ENCODE measurements around the gene SOX9.

GRCh38 chr17:72142614-72143013, 21.8 kb downstream of the SOX9 start:
- TF ChIP-seq, protein P1, sequence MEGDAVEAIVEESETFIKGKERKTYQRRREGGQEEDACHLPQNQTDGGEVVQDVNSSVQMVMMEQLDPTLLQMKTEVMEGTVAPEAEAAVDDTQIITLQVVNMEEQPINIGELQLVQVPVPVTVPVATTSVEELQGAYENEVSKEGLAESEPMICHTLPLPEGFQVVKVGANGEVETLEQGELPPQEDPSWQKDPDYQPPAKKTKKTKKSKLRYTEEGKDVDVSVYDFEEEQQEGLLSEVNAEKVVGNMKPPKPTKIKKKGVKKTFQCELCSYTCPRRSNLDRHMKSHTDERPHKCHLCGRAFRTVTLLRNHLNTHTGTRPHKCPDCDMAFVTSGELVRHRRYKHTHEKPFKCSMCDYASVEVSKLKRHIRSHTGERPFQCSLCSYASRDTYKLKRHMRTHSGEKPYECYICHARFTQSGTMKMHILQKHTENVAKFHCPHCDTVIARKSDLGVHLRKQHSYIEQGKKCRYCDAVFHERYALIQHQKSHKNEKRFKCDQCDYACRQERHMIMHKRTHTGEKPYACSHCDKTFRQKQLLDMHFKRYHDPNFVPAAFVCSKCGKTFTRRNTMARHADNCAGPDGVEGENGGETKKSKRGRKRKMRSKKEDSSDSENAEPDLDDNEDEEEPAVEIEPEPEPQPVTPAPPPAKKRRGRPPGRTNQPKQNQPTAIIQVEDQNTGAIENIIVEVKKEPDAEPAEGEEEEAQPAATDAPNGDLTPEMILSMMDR (conservative IDR thresholded peaks at IDR 0.05; ENCODE audit: low read depth, low read length), result no peak
- no peak for TF ChIP-seq EZH2 (IDR thresholded peaks at IDR 0.05; ENCODE audit: low read length, unreplicated experiment)

All from PC-3 (cell line).